H1 (cell line): Measurements from ENCODE around the gene IGFL2. TPM values are rescaled to one million over a fixed set of nuclear protein-coding genes. Genes with fewer than 3 reads are reported as not detected.

Source experiments
- CTCF ChIA-PET: fragments of 300-600 bp; sonication (Branson Sonifier 250); formaldehyde crosslinking; loops from one replicate; lab custom pipeline; 2021; ENCODE audit not compliant: partially characterized antibody; lab: Charles Lee
- POLR2A ChIA-PET: fragments of 300-600 bp; sonication (Branson Sonifier 250); formaldehyde crosslinking; loops from one replicate; lab custom pipeline; 2021; ENCODE audit warnings: inconsistent platforms; ENCODE audit not compliant: partially characterized antibody; lab: Charles Lee
- DNase-seq, 2 experiments: peaks; one replicate each; pipeline versions ENCODE4 v3.0.0 to v3.0.0-alpha.2; 2010 to 2022; ENCODE audit warnings: low spot score in 2 of 2, low read depth in 1 of 2, mixed read lengths in 1 of 2
- FAIRE-seq: peaks from 2 replicates; lab custom pipeline; 2011; peaks lifted over from hg19 to GRCh38; lab: Jason Lieb, UNC
- H2AFZ ChIP-seq: 2 replicates; pipeline ENCODE4 v1.8.1; 2012; ENCODE audit warnings: low read length, inconsistent platforms
- H2AK5ac ChIP-seq: 2 replicates; pipeline ENCODE4 v1.6.1; 2013; ENCODE audit warnings: low read depth, low read length
- H2BK120ac ChIP-seq: replicated peaks from 2 replicates; pipeline ENCODE3; 2013; ENCODE audit warnings: low read depth, low read length, inconsistent platforms
- H2BK12ac ChIP-seq: 2 replicates; pipeline ENCODE4 v1.6.1; 2013; ENCODE audit warnings: low read depth, low read length
- H2BK15ac ChIP-seq: 2 replicates; pipeline ENCODE4 v1.6.1; 2013; ENCODE audit warnings: low read length
- H2BK20ac ChIP-seq: 2 replicates; pipeline ENCODE4 v1.6.1; 2013; ENCODE audit warnings: low read length
- H2BK5ac ChIP-seq: 2 replicates; pipeline ENCODE4 v1.6.1; 2013; ENCODE audit warnings: low read depth, low read length
- H3K14ac ChIP-seq: 2 replicates; pipeline ENCODE4 v1.6.1; 2013; ENCODE audit warnings: inconsistent platforms; ENCODE audit not compliant: insufficient read length
- H3K18ac ChIP-seq: 2 replicates; pipeline ENCODE4 v1.6.1; 2013; ENCODE audit warnings: low read length; ENCODE audit errors: extremely low read depth
- H3K23ac ChIP-seq: 2 replicates; pipeline ENCODE4 v1.6.1; 2013; ENCODE audit warnings: inconsistent platforms; ENCODE audit not compliant: insufficient read length
- H3K23me2 ChIP-seq: 2 replicates; pipeline ENCODE4 v1.6.1; 2013; ENCODE audit warnings: low read depth, low read length
- H3K27ac ChIP-seq: 2 replicates; pipeline ENCODE4 v1.6.1; 2011; ENCODE audit warnings: low read depth, low read length, inconsistent platforms
- H3K27me3 ChIP-seq, 4 experiments: replicated peaks in 1 of 4; 1 replicate in 1 of 4; 2 replicates in 3 of 4; pipeline versions ENCODE4 v1.6.1 to v1.8.1; 2011 to 2013; ENCODE audit warnings: low read length in 3 of 4, mild to moderate bottlenecking in 3 of 4, inconsistent platforms in 2 of 4, mixed read lengths in 2 of 4, moderate library complexity in 1 of 4; ENCODE audit not compliant: control insufficient read depth in 3 of 4, insufficient read depth in 3 of 4; ENCODE audit errors: extremely low read depth in 1 of 4
- H3K36me3 ChIP-seq, 4 experiments: 2 replicates each; pipeline versions ENCODE4 v1.6.1 to v1.8.1; 2011 to 2013; ENCODE audit warnings: mild to moderate bottlenecking in 4 of 4, low read length in 3 of 4, moderate library complexity in 2 of 4, control low read depth in 1 of 4, inconsistent platforms in 1 of 4; ENCODE audit not compliant: insufficient read depth in 4 of 4, control insufficient read depth in 2 of 4
- H3K4ac ChIP-seq: replicated peaks from 2 replicates; pipeline ENCODE3; 2013; ENCODE audit warnings: low read length, low read depth, mixed read lengths, inconsistent platforms; ENCODE audit not compliant: insufficient read length
- H3K4me1 ChIP-seq, 4 experiments: replicated peaks in 1 of 4; 1 replicate in 1 of 4; 2 replicates in 3 of 4; pipeline versions ENCODE4 v1.6.1 to v1.8.1; 2011 to 2013; ENCODE audit warnings: low read length in 3 of 4, inconsistent platforms in 2 of 4, mixed read lengths in 1 of 4; ENCODE audit not compliant: insufficient read depth in 4 of 4, control insufficient read depth in 3 of 4
- H3K4me2 ChIP-seq, 2 experiments: 2 replicates each; pipeline versions ENCODE4 v1.6.1 to v1.8.1; 2011 to 2013; ENCODE audit warnings: low read depth in 2 of 2, low read length in 2 of 2, control low read depth in 1 of 2, inconsistent platforms in 1 of 2, mild to moderate bottlenecking in 1 of 2; ENCODE audit not compliant: insufficient read depth in 1 of 2
- H3K4me3 ChIP-seq, 4 experiments: fragments of 200-600, 300-600 bp in 1 of 4; sonication (generic), shearing (Covaris generic), sonication (Bioruptor Twin) in 1 of 4; 2 replicates each; pipeline versions ENCODE4 v1.5.1 to v1.8.1; 2011 to 2016; ENCODE audit warnings: low read length in 4 of 4, low read depth in 3 of 4, control low read depth in 2 of 4, inconsistent platforms in 2 of 4, mild to moderate bottlenecking in 2 of 4, mixed read lengths in 1 of 4, moderate library complexity in 1 of 4; ENCODE audit not compliant: insufficient read depth in 2 of 4; ENCODE audit errors: extremely low read depth in 1 of 4
- H3K56ac ChIP-seq: replicated peaks from 2 replicates; pipeline ENCODE3; 2013; ENCODE audit warnings: low read depth, mild to moderate bottlenecking, mixed read lengths, low read length, inconsistent platforms; ENCODE audit not compliant: insufficient read length
- H3K79me1 ChIP-seq: 2 replicates; pipeline ENCODE4 v1.6.1; 2013; ENCODE audit warnings: low read depth, low read length, control low read depth
- H3K79me2 ChIP-seq, 2 experiments: 2 replicates each; pipeline versions ENCODE4 v1.6.1 to v1.8.1; 2012 to 2013; ENCODE audit warnings: low read length in 2 of 2, mild to moderate bottlenecking in 2 of 2, inconsistent platforms in 1 of 2; ENCODE audit not compliant: insufficient read depth in 2 of 2, control insufficient read depth in 1 of 2
- H3K9ac ChIP-seq, 4 experiments: replicated peaks in 1 of 4; 1 replicate in 1 of 4; 2 replicates in 3 of 4; pipeline versions ENCODE4 v1.6.1 to v1.8.1; 2011 to 2013; ENCODE audit warnings: low read depth in 3 of 4, low read length in 3 of 4, control low read depth in 2 of 4, mild to moderate bottlenecking in 2 of 4, moderate library complexity in 2 of 4, inconsistent platforms in 1 of 4; ENCODE audit errors: extremely low read depth in 1 of 4
- H3K9me3 ChIP-seq, 2 experiments: 2 replicates each; pipeline versions ENCODE4 v1.6.1 to v1.8.1; 2012 to 2013; ENCODE audit warnings: mild to moderate bottlenecking in 2 of 2, moderate library complexity in 2 of 2, control low read depth in 1 of 2, inconsistent platforms in 1 of 2, low read depth in 1 of 2, low read length in 1 of 2, mixed read lengths in 1 of 2; ENCODE audit not compliant: insufficient read depth in 2 of 2
- H4K20me1 ChIP-seq, 2 experiments: replicated peaks in 1 of 2; 2 replicates each; pipeline versions ENCODE3 to v1.8.1; 2011 to 2013; ENCODE audit warnings: inconsistent platforms in 2 of 2, low read length in 2 of 2, mild to moderate bottlenecking in 1 of 2; ENCODE audit not compliant: insufficient read depth in 2 of 2, control insufficient read depth in 1 of 2
- H4K5ac ChIP-seq: 2 replicates; pipeline ENCODE4 v1.6.1; 2013; ENCODE audit warnings: low read length, low read depth, mixed read lengths, inconsistent platforms; ENCODE audit not compliant: insufficient read length
- H4K8ac ChIP-seq: 2 replicates; pipeline ENCODE4 v1.8.0; 2013; ENCODE audit warnings: mild to moderate bottlenecking, moderate library complexity, low read length, inconsistent platforms; ENCODE audit not compliant: insufficient read depth; ENCODE audit errors: extremely low read depth
- H4K91ac ChIP-seq: replicated peaks from 2 replicates; pipeline ENCODE3; 2013; ENCODE audit warnings: low read length, mixed read lengths, inconsistent platforms; ENCODE audit not compliant: insufficient read length
- CEBPB ChIP-seq: IDR thresholded peaks from 2 replicates; pipeline ENCODE4 v1.6.1; 2012; ENCODE audit warnings: low read depth, low read length
- HDAC2 ChIP-seq, 2 experiments: fragments of 300-600 bp in 1 of 2; sonication (generic) in 1 of 2; IDR thresholded peaks; 2 replicates each; pipeline ENCODE4 v1.6.1; 2011 to 2012; ENCODE audit warnings: low read depth in 2 of 2, low read length in 2 of 2, mild to moderate bottlenecking in 2 of 2, moderate library complexity in 2 of 2, borderline replicate concordance in 1 of 2, inconsistent platforms in 1 of 2
- KDM5A ChIP-seq: fragments of 200-600 bp; IDR thresholded peaks from 2 replicates; pipeline ENCODE4 v1.7.1; 2012; ENCODE audit warnings: mild to moderate bottlenecking, low read length, inconsistent platforms, mixed read lengths
- POLR2AphosphoS5 ChIP-seq: IDR thresholded peaks from 2 replicates; pipeline ENCODE4 v1.6.1; 2011; ENCODE audit warnings: low read depth, low read length
- POU5F1 ChIP-seq: IDR thresholded peaks from 2 replicates; pipeline ENCODE4 v1.6.1; 2011; ENCODE audit warnings: low read depth, mild to moderate bottlenecking, low read length, moderate library complexity
- RNF2 ChIP-seq: fragments of 200-900, 300-1000 bp; sonication (generic); IDR thresholded peaks from 2 replicates; pipeline ENCODE4 v1.7.1; 2016; ENCODE audit warnings: borderline replicate concordance, low read depth, mild to moderate bottlenecking, antibody characterized with exemption, low read length; ENCODE audit not compliant: poor library complexity, severe bottlenecking; ENCODE audit errors: missing control alignments
- RXRA ChIP-seq: IDR thresholded peaks from 2 replicates; pipeline ENCODE4 v1.6.1; 2011; ENCODE audit warnings: low read depth, mild to moderate bottlenecking, low read length, moderate library complexity; ENCODE audit not compliant: insufficient read depth
- SIN3A ChIP-seq, 2 experiments: IDR thresholded peaks in 1 of 2; conservative IDR thresholded peaks in 1 of 2; 2 replicates each; pipeline ENCODE4 v1.6.1; 2011 to 2012; ENCODE audit warnings: low read length in 2 of 2, improper control_type of control experiment in 1 of 2, low read depth in 1 of 2, mild to moderate bottlenecking in 1 of 2
- SUZ12 ChIP-seq: fragments of 200-600 bp; sonication (generic); IDR thresholded peaks from 2 replicates; pipeline ENCODE4 v1.6.1; 2012; ENCODE audit warnings: mild to moderate bottlenecking, inconsistent platforms, low read length, moderate library complexity, mixed read lengths
- YY1 ChIP-seq: IDR thresholded peaks from 2 replicates; pipeline ENCODE4 v1.6.1; 2011; ENCODE audit warnings: low read depth, mild to moderate bottlenecking, low read length
- WGBS, 2 experiments: shearing (Covaris generic) in 1 of 2; methylation state at CpG; one replicate each; pipeline versions ENCODE4 v1.1.6 to v1.1.7; 2013 to 2015; ENCODE audit warnings: low lambda C conversion rate in 2 of 2, mixed read lengths in 2 of 2, inconsistent platforms in 1 of 2, low coverage in 1 of 2, missing lambda C conversion rate in 1 of 2; ENCODE audit not compliant: insufficient replicate concordance in 2 of 2, insufficient coverage in 1 of 2, insufficient read length in 1 of 2; ENCODE audit errors: extremely low coverage in 1 of 2, missing lambda C conversion rate in 1 of 2; 5-methylcytosine and 5-hydroxymethylcytosine counted together
- polyA plus RNA-seq, 7 experiments: library from polyadenylated mRNA; depleted of rRNA in 3 of 7; stranded (reverse) in 5 of 7; unstranded in 2 of 7; fragments of >200 nt in 5 of 7; fragments of 200-250 nt in 2 of 7; gene quantifications; 1 replicate in 5 of 7; 2 replicates in 1 of 7; 4 replicates in 1 of 7; pipeline versions ENCODE4 v1.2.1 to v1.2.3, GENCODE V29; 2011 to 2013; ENCODE audit warnings: missing spikeins in 2 of 7, mixed read lengths in 2 of 7
- total RNA-seq: library from RNA; stranded (reverse); fragmentation: NEBNext Ultra II Directional; extraction: Animal tissue kit (Norgen Biotek cat#: 25700); gene quantifications from 2 replicates; pipeline ENCODE4 v1.2.1, GENCODE V29; 2021
- TF ChIP-seq, protein P1 (sequence below): IDR thresholded peaks from 2 replicates; pipeline ENCODE4 v1.6.1; 2011; ENCODE audit warnings: low read length, improper control_type of control experiment

IGFL2 gene
- total and polyA plus RNA-seq, 2 of the 8 experiments (the other 6 are each of a cell fraction or from before 2014, with no cell fraction given), result not detected

DNA sequence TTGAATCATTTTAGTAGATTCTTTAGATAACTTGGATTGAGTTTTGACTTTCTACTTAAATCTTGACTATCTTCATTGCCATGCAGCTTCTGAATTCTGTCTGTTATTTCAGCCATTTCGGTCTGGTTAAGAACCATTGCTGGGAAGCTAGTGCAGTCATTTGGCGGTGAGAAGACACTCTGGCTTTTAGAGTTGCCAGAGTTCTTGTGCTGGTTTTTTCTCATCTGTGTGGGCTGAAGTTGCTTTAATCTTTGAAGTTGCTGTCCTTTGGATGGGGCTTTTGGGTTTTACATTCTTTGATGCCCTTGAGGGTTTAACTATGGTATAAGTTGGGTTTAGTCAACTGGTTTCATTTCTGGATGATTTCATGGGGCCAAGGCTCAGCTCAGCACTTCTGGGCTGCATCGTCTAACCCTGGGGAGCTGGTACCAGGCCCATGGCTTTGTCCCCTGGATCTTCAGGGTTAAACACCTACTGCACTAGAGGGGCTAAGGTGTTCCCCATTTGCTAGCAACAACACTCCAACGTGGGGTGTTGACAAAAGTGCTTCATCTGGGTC lies 10.0 kb upstream of the IGFL2 start:
- no peak overlapping the region for H3K14ac ChIP-seq
- H3K23ac ChIP-seq, result no peak overlapping the region
- H4K5ac ChIP-seq, result no peak overlapping the region
- 0 out of 2 replicates have a peak overlapping the region, but pooled peaks have one; percentile 76 for H2BK15ac ChIP-seq
- no peaks in the 10 kb centered on the region for H3K36me3 ChIP-seq
- ChIA-PET CTCF (interaction anchor here (1.3 kb wide), 1 partner anchor 9 kb away, joined by 3 read pairs; no protein-coding TSS in a partner anchor), POLR2A (interaction anchor here (1.3 kb wide), 1 partner anchor 50 kb away, joined by 3 read pairs; no protein-coding TSS in a partner anchor)
- H3K9ac ChIP-seq, result no peak overlapping the region
- no peak overlapping the region for H3K4me2 ChIP-seq
- H3K56ac ChIP-seq, result no peak overlapping the region
- no peak overlapping the region for H4K8ac ChIP-seq
- H3K27me3 ChIP-seq, result no peaks in the 10 kb centered on the region; a peak in 1 of 7 replicates
- H3K9me3 ChIP-seq, result peaks cover 0 to 5% of the 10 kb centered on the region in 2 experiments; a peak in 1 of 4 replicates
- no peak for FAIRE-seq
- H3K79me2 ChIP-seq, result no peaks in the 10 kb centered on the region
- H4K91ac ChIP-seq, result peak overlapping the region; percentile 79
- H3K23me2 ChIP-seq, result no peaks in the 10 kb centered on the region; the same call in 1 of the 2 replicates
- peak overlapping the region; percentile 87; the same call in 1 of the 2 replicates for H2BK20ac ChIP-seq
- peaks cover under 1 to 9% (median 4%) of the 10 kb centered on the region in 4 experiments; a peak in 6 of 7 replicates for H3K4me1 ChIP-seq
- H3K4me3 ChIP-seq, result no peak overlapping the region
- H2AK5ac ChIP-seq, result no peak overlapping the region
- no peak overlapping the region for H2AFZ ChIP-seq
- WGBS, 2 experiments, result 85% methylated on average over 4 of the region's 4 CpGs; no CpG with 5 or more reads in 1 of the 2 experiments
- DNase-seq, result no peak
- no peak overlapping the region for H3K27ac ChIP-seq
- 0 out of 2 replicates have a peak overlapping the region, but pooled peaks have one; percentile 35 for H2BK5ac ChIP-seq
- no peak overlapping the region for H3K4ac ChIP-seq
- peak overlapping the region; percentile 52; the same call in 1 of the 2 replicates for H3K18ac ChIP-seq
- H2BK12ac ChIP-seq, result peak overlapping the region; percentile 98
- no peak overlapping the region for H2BK120ac ChIP-seq
- H3K79me1 ChIP-seq, result no peaks in the 10 kb centered on the region
- H4K20me1 ChIP-seq, result no peaks in the 10 kb centered on the region
- TF ChIP-seq POU5F1, result no peak
- no peak for TF ChIP-seq SUZ12
- no peak for TF ChIP-seq SIN3A (conservative IDR thresholded peaks at IDR 0.05 in 1 of 2, IDR thresholded peaks at IDR 0.05 in 1 of 2; ENCODE audit: low read depth in 1 of 2, low read length in 2 of 2)
- TF ChIP-seq YY1, result no peak
- TF ChIP-seq, protein P1, sequence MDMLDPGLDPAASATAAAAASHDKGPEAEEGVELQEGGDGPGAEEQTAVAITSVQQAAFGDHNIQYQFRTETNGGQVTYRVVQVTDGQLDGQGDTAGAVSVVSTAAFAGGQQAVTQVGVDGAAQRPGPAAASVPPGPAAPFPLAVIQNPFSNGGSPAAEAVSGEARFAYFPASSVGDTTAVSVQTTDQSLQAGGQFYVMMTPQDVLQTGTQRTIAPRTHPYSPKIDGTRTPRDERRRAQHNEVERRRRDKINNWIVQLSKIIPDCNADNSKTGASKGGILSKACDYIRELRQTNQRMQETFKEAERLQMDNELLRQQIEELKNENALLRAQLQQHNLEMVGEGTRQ, result no peak
- TF ChIP-seq CEBPB, result no peak
- TF ChIP-seq POLR2AphosphoS5, result no peak
- no peak for TF ChIP-seq HDAC2 (IDR thresholded peaks at IDR 0.05; ENCODE audit: borderline replicate concordance in 1 of 2, low read depth in 2 of 2, low read length in 2 of 2)
- no peak for TF ChIP-seq KDM5A
- TF ChIP-seq RNF2, result no peak
- TF ChIP-seq RXRA, result no peak
